ENCODE measurements around the gene EPHB1.
"Not testable (repeated sequence)": the region's sequence is repeated elsewhere in the genome, so short reads cannot be mapped to it uniquely, and the experiment has no call there.

The EPHB1 gene

GRCh38 chr3:135178566-135178965 lies 383.5 kb downstream of the EPHB1 start:
- DNase-seq, result no peak

GRCh38 chr3:135181408-135181807 lies 386.3 kb downstream of the EPHB1 start:
- DNase-seq, result no peak

- DNase-seq, result no peak
Observed at GRCh38 chr3:135182364-135182998, 387.4 kb downstream of the EPHB1 start.

- no peak for DNase-seq
Observed at GRCh38 chr3:135190658-135191057, 395.6 kb downstream of the EPHB1 start.

- no peak for DNase-seq
Observed at GRCh38 chr3:135191708-135192107, 396.6 kb downstream of the EPHB1 start.

GRCh38 chr3:135192929-135193328 lies 397.9 kb downstream of the EPHB1 start:
- no peak for DNase-seq

GRCh38 chr3:135197246-135197645 lies 402.2 kb downstream of the EPHB1 start:
- DNase-seq, result no peak

GRCh38 chr3:135197856-135198255 lies 402.8 kb downstream of the EPHB1 start:
- DNase-seq, result no peak

- DNase-seq, result no peak
Observed at GRCh38 chr3:135199137-135199536, 404.1 kb downstream of the EPHB1 start.

- DNase-seq, result no peak
Observed at GRCh38 chr3:135203026-135203425, 408.0 kb downstream of the EPHB1 start.

- DNase-seq, result no peak
Observed at GRCh38 chr3:135213213-135213612, 418.2 kb downstream of the EPHB1 start.

GRCh38 chr3:135213822-135214221 lies 418.8 kb downstream of the EPHB1 start:
- no peak for DNase-seq

- no peak for DNase-seq
Observed at GRCh38 chr3:135214400-135214799, 419.3 kb downstream of the EPHB1 start.

- DNase-seq, result no peak
Observed at GRCh38 chr3:135215516-135215915, 420.5 kb downstream of the EPHB1 start.

- no peak for DNase-seq
Observed at GRCh38 chr3:135216659-135217058, 421.6 kb downstream of the EPHB1 start.

- no peak for DNase-seq
Observed at GRCh38 chr3:135217730-135218129, 422.7 kb downstream of the EPHB1 start.

- no peak for DNase-seq
Observed at GRCh38 chr3:135218304-135218703, 423.2 kb downstream of the EPHB1 start.

- no peak for DNase-seq
Observed at GRCh38 chr3:135218782-135219181, 423.7 kb downstream of the EPHB1 start.

- no peak for DNase-seq
Observed at GRCh38 chr3:135224815-135225362, 429.8 kb downstream of the EPHB1 start.

- DNase-seq, result no peak
Observed at GRCh38 chr3:135226057-135226456, 431.0 kb downstream of the EPHB1 start.

GRCh38 chr3:135228201-135228600 lies 433.1 kb downstream of the EPHB1 start:
- no peak for DNase-seq

- DNase-seq, result no peak
Observed at GRCh38 chr3:135229018-135229495, 434.0 kb downstream of the EPHB1 start.

- DNase-seq, result no peak
Observed at GRCh38 chr3:135231737-135232136, 436.7 kb downstream of the EPHB1 start.

GRCh38 chr3:135232226-135232625 lies 437.2 kb downstream of the EPHB1 start:
- DNase-seq, result no peak

GRCh38 chr3:135233476-135233875 lies 438.4 kb downstream of the EPHB1 start:
- DNase-seq, result not testable (repeated sequence)

Data from activated CD8-positive, alpha-beta memory T cell treated with anti-CD3 and anti-CD28 coated beads for 24 hours (primary cell).